Epithelial cell of prostate (primary cell): ENCODE data around the gene TRIM44.
"Not testable (repeated sequence)": the region's sequence is repeated elsewhere in the genome, so short reads cannot be mapped to it uniquely, and the experiment has no call there.

Experiments used
- DNase-seq: peaks from one replicate; pipeline ENCODE4 v3.0.0-alpha.2; 2011; ENCODE audit warnings: low read depth, low spot score
- H3K27ac ChIP-seq: fragments of 450-650 bp; 2 replicates; pipeline ENCODE4 v1.5.1; 2017; ENCODE audit warnings: mild to moderate bottlenecking

TRIM44 gene

DNA sequence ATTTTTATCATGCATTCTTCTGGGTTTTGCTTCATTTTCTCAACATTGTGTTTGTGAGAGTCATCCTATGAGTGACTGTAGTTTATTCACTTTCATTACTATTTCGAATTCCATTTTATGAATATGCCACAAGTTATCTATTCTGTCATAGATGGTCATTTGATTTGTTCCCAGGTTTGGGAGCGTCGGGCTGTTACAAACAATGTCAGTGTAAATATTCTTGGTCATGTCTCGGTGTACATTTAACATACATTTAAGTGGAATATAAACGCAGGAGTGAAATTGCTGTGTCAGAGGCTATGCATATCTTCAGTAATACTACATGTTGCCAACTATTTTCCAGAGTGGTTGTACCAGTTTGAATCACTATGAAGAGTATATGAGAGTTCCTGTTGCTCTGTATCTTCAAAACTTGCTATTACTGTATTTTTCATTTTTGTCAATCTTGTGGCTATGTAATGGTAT is 2.4 kb downstream of the TRIM44 start:
- no peak for DNase-seq
- H3K27ac ChIP-seq, result no peak overlapping the region

DNA sequence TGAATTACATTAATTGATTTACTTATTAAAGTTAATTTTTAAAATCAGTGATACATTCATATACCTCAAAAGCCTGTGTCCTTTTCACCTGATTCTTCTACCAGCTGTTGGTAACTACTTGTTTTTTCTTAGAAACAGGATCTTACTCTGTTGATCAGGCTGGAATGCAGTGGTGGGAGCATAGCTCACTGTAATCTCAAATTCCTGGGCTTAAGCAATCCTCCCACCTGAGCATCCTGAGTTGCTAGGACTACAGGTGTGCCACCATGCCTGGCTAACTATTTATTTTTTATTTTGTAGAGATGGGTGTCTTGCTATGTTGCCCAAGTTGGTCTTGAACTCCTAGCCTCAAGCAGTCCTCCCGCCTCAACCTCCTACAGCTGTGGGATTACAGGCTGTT is 4.7 kb downstream of the TRIM44 start:
- DNase-seq, result no peak
- no peak overlapping the region for H3K27ac ChIP-seq

DNA sequence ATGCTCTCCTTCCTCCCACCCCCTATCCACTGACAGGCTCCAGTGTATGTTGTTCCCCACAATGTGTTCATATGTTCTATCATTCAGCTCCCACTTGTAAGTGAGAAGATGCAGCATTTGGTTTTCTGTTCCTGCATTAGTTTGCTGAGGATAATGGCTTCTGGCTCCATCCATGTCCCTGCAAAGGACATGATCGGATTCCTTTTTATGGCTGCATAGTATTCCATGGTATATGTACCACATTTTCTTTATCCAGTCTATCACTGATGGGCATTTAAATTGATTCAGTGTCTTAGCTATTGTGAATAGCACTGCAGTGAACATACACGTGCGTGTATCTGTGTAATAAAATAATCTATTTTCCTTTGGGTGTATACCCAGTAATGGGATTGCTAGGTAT is 5.8 kb downstream of the TRIM44 start:
- H3K27ac ChIP-seq, DNase-seq: not testable (repeated sequence)

DNA sequence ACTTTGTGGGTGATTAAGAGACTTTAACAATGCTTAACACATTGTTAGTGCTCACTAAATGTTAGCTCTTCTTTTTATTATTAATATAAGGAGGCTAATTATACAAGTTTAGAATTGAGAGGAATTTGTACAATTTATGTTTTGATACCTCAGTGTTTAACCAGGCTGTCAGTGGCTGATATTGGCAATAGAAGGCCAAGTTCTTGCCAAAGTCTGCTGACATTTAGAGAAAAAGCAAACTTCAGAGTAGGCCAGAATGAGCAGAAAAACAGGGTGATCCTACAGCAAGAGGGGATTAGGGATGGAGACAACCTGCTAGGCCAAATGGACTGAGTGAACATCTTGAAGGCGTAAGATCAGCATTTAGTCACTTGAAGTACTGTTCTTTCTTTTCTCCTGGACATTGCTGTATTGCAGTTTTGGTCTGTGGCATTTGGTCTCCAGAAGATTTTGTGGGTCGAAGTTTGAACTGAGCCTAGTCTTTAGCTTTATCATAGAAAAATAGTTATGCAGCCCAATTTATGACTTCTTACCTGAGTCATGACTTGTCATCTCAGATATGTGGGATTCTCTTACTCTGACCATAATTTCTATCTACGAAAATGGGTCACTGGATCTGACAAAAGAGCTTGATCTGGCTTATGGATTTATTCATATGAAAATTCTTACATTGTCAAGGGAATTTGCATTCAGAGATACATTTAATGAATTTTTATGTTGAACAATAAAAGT is 9.0 kb downstream of the TRIM44 start:
- DNase-seq, result no peak
- H3K27ac ChIP-seq, result no peak overlapping the region

DNA sequence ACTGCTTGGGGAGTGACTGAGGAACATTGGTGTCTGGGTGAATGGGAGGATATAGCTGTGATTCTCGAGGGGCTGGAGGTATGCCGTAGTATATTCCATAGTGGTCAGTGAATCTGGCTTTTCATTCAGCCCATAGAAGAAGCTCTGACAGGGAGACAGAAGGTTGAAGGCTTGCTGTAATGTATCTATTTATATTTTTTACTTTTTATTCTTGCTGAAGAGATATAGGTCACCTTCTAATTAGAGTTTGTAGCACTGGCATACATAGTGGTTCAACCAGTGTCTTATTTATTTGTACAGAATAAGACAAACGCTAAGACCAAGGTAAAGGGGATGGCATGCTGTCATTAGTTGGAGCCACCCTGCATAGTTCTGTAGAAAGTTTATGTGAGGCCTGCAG is 10.0 kb downstream of the TRIM44 start:
- no peak for DNase-seq
- no peak overlapping the region for H3K27ac ChIP-seq

DNA sequence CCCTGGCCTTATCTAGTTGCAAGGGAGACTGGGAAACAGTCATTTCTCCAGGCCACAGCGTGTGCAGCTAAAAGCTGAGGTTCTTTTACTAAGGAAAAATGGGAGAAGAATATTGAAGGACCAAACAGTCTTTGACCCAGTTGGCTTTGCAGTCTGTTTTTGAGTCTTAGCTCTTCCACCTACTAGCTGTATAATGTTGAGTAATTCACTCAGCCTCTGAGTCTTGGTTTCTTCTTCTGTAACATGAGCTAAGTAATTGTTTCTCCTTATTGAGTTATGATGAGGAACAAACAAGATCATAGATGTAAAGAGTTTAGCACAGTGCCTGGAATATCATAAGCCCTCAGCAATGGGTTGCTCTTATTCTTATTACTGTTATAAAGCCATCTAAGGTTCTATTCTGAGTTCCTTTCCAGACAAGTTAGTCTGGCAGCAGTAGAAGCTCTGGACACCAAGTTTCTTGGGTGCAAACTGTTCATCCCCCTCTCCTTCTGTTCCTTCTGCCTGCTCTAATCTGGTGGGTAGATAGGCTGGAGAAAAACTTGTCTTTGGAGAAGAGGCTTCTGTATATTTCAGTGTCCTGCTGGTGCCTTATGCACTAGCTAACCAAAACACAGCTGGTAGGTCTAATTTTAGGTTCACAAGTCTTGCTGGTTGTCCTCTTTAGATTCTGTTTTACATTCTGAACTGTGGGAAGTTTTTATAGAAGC is 13.5 kb downstream of the TRIM44 start:
- no peak overlapping the region for H3K27ac ChIP-seq
- DNase-seq, result no peak

DNA sequence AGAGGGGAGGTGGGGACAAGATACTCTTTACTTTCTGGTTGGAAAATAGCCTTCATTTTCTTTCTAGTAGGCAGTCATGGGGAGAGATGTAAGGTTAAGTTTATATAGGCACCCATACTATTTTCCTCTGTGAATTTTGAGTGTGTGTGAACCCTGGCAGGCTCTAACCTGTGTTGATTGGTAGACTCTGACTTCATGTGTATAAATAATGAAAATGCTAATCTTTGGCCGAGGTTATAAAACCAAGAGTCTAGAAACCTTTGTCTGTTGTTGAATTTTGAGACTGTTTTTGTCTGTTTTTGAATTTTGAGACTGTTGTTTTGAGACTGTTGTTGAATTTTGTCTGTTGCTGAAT is 14.0 kb downstream of the TRIM44 start:
- DNase-seq, result no peak
- H3K27ac ChIP-seq, result no peak overlapping the region

DNA sequence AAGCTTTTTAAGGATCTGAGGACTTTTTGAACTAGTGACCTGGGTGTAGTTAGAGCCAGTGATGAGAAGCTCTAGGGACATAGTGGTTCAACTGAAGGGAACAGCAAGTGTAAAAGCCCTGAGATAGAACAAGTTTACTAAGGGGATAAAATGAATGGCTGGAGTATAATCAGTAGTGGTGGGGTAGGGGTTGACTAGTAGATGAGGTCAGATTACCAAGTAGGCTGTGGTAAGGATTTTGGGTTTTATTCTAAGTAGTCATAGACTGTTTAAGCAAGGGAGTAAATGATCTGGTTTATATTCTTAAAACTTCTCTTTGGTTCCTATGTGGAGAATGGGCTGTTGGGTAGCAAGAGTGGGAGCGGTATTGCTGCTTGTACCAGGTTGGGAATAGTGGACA is 15.3 kb downstream of the TRIM44 start:
- H3K27ac ChIP-seq, result no peak overlapping the region
- no peak for DNase-seq

DNA sequence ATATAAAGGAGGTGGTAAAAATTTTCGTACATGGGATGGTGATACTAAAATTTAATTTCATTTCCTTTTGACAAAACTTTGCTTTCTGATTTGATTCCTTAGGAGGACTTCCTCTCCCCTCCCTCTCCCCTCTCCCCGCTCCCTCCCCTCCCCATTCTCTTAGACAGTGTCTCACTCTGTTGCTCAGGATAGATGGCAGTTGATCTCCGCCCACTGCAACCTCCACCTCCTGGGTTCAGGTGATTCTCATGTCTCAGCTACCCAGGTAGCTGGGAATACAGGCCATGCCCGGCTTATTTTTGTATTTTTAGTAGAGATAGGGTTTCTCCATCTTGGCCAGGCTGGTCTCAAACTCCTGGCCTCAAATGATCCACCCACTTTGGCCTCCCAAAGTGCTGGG is 15.9 kb downstream of the TRIM44 start:
- H3K27ac ChIP-seq, result no peak overlapping the region
- no peak for DNase-seq

DNA sequence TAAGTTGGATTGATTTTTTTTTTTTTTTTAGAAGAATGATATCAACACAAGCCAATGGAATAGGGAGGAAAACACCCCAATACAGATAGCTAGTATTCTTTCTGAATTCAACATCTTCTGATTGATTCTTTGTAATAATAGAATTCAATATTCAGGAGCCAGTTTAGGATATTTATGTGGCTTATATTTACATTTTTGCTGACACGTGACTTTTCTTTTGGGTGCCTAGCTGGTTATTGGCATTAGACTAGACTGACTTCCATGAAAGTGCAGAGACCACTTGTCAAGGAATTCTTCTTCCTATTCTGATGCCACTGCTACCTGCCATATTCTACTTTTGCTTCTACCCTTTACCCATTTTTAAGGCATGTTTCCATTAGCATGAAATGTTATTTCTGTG is 16.4 kb downstream of the TRIM44 start:
- DNase-seq, result no peak
- H3K27ac ChIP-seq, result no peak overlapping the region

DNA sequence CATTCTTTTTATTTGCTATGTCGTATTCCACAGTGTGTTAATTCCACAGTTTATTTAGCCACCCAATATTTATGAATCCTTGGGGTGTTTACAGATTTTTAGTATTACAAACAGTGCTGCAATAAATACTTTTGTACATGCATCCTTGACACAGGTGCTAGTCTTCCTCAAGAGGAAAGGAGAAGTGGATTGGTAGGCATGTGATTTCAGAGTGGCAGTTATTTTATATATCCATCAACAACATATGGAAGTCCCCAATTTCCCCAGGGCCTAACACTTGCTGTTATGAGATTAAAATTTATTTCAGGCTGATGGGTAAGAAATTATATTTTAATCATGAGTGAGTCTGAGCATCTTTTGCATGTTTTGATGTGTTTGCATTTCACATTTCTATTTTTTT is 17.9 kb downstream of the TRIM44 start:
- no peak for DNase-seq

DNA sequence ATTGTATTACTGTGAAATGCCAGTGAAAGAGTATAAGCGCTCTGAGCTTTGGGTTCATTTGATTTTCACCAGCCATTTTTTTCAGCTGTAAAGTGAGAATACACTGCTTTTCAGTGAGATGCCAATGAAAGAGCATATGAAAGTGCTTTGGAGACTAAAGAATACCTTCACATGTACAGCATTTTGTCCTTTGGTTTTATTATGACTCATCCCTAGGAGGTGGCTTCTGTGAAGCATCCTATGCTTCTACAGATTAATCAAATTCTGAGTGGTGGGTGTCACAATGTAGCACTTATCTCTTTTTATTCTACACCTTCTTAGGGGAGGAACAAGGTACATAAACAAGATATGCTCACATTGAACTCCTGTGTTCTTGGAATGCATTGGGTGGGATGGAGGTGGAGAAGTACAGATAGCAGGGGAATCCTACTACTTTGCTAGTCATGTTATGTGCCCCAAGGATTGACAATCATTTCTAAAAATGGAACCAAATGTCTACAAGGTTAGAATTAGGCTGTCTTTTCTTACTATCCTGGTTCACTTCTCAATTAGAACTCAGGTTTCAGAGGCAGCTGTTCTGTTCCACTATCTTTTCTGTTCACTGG is 18.7 kb downstream of the TRIM44 start:
- DNase-seq, result no peak
- no peak overlapping the region for H3K27ac ChIP-seq

More for the DNA sequence above, 17.9 kb downstream of the TRIM44 start:
- H3K27ac ChIP-seq, result no peak overlapping the region

DNA sequence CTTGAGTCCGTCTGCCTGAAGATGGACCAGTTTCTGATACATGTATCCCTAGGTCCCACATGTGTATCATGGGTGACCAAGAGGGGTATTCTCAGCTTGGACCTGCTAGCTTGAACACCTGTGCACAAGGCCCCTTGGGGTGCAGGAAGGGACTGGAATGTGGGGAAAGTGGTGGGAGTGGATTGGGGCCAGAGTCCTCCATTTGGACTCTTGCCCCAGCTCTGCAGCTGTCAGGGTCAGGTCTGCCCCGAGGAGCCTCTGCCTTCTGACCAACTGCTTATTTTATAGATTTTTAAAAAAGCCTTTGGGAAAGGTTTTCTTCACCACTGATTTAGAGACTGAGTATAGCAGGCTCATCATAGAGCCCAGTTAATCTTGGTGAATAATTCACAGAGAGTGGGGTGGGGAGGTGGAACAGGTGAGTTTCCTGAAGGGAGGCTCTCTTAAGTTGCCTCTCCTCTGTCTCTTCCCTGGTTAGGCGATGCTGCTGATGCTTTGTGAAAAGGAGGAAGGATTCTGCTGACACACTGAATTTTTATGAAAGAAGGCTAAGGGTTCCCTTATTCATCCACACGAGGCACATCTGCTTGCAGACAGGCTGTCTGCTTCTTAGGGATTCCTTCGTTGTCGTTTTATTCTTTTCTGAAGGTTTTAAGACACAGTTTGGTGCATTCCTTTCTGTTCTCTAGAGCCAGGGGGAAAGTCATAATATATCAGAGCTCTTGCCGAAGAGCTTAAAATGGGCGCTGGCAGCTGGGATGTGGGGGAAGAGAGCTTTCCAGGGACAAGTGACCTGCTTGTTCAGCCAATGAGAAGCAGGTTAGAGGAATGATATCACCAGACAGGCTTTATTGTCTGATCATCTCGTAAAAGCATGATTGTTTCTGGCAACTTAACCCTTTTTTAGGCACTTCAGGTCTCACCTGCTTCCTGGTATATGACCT is 19.9 kb downstream of the TRIM44 start:
- no peak overlapping the region for H3K27ac ChIP-seq

DNA sequence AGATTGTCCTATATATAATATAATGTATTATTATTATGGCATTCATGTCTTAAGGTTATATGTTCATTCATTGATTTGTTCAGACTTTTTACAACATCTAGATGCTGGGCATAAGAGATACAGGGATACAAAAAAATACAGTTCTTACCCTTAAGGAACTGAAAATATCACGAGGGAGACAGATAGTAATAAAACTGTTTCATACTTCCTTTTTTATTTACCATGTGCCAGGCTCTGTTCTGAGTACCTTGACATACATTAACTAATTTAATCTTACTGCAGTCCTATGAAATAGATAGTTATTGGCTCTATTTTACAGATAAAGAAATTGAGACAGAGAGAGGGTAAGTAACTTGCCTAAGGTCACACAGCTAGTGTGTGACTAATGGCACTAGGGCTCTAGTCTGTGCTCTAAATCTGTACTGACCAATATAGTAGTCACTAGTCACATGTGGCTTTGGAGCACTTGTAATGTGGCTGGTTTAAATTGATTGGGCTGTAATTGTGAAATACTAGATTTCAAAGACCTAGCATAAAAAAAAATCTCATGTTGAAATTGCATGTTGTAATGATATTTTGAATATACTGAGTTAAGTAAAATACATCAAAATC is 21.3 kb downstream of the TRIM44 start:
- DNase-seq, result no peak
- H3K27ac ChIP-seq, result no peak overlapping the region

More for the DNA sequence above, 19.9 kb downstream of the TRIM44 start:
- DNase-seq, result no peak

DNA sequence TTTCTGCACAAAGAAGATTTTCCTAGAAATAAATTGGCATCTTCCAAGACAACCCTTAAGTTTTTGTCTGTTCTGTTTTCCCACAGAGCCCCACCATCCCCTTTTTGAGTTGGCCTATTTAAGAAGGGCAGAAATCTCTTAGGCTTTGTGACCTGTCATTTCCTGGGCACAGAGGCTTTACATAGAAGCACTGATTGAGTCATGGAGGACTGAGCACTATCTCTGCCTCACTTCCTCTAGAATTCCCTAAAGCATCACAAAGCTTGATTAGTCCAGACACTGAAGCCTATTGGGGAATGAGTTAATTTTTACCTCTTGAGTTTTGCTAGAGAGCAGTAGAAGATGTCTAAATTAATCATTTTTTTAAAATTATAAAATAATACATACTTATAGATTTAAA is 25.4 kb downstream of the TRIM44 start:
- no peak for DNase-seq
- H3K27ac ChIP-seq, result peak overlapping the region; percentile 2

DNA sequence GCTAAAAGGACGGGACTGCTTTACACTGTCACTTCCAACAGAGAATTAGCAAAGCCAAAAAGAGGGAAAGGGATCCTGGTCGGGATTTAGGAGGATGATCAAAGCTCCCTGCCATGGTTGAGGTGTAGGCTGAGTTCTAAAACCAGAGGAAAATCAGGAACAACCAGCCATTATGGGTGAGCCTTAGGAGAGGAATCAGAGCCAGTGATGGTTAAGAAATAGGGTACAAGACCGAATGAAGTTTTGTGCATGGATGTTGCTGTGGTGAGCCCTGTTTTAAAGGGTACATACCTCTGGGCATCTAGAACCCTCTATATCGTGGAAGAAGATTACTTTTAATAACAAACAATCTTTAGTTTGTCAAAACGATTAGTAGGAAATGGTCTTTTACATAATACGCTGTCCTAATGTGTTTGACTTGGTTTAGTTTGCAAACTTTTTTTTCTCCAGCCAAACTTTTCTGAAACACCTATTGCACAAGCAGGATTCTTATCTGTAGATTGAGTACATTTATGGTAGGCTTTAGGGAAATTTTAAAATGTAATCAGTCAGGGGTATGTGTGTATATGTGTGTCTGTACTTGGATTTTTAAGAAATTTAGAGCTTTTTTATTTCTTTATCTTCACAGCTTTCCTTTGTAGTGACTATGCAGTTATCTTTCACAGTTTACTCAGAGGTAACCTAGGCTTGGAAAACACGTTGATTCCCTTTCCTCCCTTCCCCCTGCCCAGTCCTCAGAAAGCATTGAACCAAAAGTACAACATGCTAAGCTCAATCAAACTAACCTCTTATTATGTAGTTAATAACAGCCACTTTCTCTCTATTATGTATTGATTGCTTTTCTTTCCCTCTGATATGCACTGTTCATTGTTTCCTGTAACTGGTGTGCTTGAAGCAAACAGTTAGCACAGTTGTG is 26.8 kb downstream of the TRIM44 start:
- no peak for DNase-seq
- H3K27ac ChIP-seq, result no peak overlapping the region

DNA sequence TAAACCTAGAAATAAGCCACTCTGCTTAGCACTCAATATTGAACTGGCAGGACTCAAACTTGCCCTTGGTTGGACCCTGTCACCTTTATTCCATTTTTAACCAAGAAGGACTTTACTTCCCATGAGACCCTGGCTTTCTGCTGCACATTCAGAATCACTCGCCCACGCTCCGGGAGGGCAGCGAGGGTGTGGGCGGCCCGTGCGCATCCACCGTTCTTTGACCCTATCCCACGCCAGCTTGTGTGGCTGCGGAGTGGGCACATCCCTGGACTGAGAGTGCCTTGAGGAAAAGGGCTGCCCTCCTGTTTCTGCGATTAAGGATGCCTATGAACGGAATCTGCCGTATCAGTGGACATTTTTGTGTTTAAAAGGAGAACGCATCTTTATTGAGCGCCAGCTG is 39.6 kb downstream of the TRIM44 start:
- H3K27ac ChIP-seq, result no peak overlapping the region
- no peak for DNase-seq

DNA sequence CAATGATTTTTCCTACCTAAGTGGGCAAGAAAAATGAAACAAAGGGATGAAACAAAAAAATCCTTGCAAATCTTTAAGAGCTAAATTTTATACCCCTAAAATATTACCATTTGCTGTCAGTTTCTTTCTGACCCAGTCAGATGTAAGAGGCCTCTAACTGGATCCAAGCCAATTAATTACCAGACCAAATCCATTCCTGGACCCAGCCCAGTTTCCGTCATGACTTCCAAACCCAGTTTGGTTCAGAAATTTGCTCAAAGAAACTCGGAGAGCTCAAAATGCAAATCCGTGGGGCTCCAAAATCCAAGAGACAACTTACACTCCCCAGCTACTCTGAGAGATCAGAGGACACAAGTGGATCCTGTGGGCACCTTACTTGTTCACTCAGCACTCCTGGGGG is 46.8 kb downstream of the TRIM44 start:
- no peak overlapping the region for H3K27ac ChIP-seq
- DNase-seq, result no peak
